ENCODE data around the gene TERF2IP. TPM values are rescaled to one million over a fixed set of nuclear protein-coding genes. Genes with fewer than 3 reads are reported as not detected.

The TERF2IP gene
- total and polyA plus RNA-seq, 2 of the 13 experiments (the other 11 are each of a cell fraction or from before 2014, with no cell fraction given): 26.4 to 50.2 TPM

DNA sequence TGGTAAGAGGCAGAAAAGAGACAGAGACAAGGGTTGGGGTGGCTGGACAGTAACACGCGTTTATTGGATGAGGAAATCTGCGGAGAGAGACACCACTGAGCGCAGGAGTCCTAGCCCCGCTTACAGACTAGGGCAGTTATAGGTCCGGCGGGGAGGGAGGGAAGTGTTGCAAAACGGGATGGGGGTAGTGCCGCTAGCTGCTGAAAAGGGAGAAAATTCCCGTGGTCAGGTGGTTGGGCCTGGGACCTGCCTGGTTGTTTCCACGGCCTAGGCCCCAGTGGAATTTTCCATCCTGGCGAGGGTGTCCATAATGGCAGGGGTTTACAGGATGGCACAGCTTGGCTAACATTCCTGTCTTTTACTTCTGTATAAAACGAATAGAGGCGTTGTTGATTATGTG is 34.7 kb downstream of the TERF2IP start (continued):
- TF ChIP-seq ZNF740 (CRISPR knock-in tag; IDR thresholded peaks at IDR 0.05): no peak
- no peak for TF ChIP-seq SKI (IDR thresholded peaks at IDR 0.05; ENCODE audit: partially characterized antibody)
- TF ChIP-seq ZNF619 (CRISPR knock-in tag; IDR thresholded peaks at IDR 0.05): no peak
- no peak for TF ChIP-seq ZKSCAN8 (CRISPR knock-in tag; IDR thresholded peaks at IDR 0.05; ENCODE audit: borderline replicate concordance)
- no peak for TF ChIP-seq ZNF773 (CRISPR knock-in tag; IDR thresholded peaks at IDR 0.05; ENCODE audit: borderline replicate concordance)
- no peak for TF ChIP-seq DPF2 (CRISPR knock-in tag; IDR thresholded peaks at IDR 0.05; ENCODE audit: borderline replicate concordance, low read depth)
- TF ChIP-seq ZNF260 (CRISPR knock-in tag; IDR thresholded peaks at IDR 0.05; ENCODE audit: borderline replicate concordance, low read depth): no peak
- no peak for TF ChIP-seq ZNF20 (CRISPR knock-in tag; IDR thresholded peaks at IDR 0.05)
- TF ChIP-seq RAD51 (IDR thresholded peaks at IDR 0.05; ENCODE audit: borderline replicate concordance): no peak
- no peak for TF ChIP-seq ZNF501 (CRISPR knock-in tag; IDR thresholded peaks at IDR 0.05)
- TF ChIP-seq SIN3B (IDR thresholded peaks at IDR 0.05; ENCODE audit: low read length): no peak
- TF ChIP-seq HOXA7 (CRISPR knock-in tag; IDR thresholded peaks at IDR 0.05): no peak
- TF ChIP-seq SALL1 (CRISPR knock-in tag; IDR thresholded peaks at IDR 0.05): peak; percentile 22; the same call in 1 of the 2 replicates
- no peak for TF ChIP-seq MTF1 (CRISPR knock-in tag; IDR thresholded peaks at IDR 0.05)
- no peak for TF ChIP-seq CHD2 (IDR thresholded peaks at IDR 0.05; ENCODE audit: low read depth, low read length)
- TF ChIP-seq, protein P1, sequence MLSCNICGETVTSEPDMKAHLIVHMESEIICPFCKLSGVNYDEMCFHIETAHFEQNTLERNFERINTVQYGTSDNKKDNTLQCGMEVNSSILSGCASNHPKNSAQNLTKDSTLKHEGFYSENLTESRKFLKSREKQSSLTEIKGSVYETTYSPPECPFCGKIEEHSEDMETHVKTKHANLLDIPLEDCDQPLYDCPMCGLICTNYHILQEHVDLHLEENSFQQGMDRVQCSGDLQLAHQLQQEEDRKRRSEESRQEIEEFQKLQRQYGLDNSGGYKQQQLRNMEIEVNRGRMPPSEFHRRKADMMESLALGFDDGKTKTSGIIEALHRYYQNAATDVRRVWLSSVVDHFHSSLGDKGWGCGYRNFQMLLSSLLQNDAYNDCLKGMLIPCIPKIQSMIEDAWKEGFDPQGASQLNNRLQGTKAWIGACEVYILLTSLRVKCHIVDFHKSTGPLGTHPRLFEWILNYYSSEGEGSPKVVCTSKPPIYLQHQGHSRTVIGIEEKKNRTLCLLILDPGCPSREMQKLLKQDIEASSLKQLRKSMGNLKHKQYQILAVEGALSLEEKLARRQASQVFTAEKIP (CRISPR knock-in tag; IDR thresholded peaks at IDR 0.05; ENCODE audit: borderline replicate concordance): no peak
- TF ChIP-seq ZNF530 (CRISPR knock-in tag; IDR thresholded peaks at IDR 0.05; ENCODE audit: low read depth): no peak
- no peak for TF ChIP-seq AGO2 (optimal IDR thresholded peaks at IDR 0.05; ENCODE audit: low read depth, low read length)
- TF ChIP-seq NR3C1 (CRISPR knock-in tag; IDR thresholded peaks at IDR 0.05): no peak
- TF ChIP-seq TGIF2 (CRISPR knock-in tag; IDR thresholded peaks at IDR 0.05): no peak
- no peak for TF ChIP-seq ZNF747 (CRISPR knock-in tag; IDR thresholded peaks at IDR 0.05; ENCODE audit: borderline replicate concordance)
- no peak for TF ChIP-seq NPAS2 (CRISPR knock-in tag; IDR thresholded peaks at IDR 0.05; ENCODE audit: borderline replicate concordance)
- no peak for TF ChIP-seq STAG1 (CRISPR knock-in tag; IDR thresholded peaks at IDR 0.05)
- TF ChIP-seq, protein P2, sequence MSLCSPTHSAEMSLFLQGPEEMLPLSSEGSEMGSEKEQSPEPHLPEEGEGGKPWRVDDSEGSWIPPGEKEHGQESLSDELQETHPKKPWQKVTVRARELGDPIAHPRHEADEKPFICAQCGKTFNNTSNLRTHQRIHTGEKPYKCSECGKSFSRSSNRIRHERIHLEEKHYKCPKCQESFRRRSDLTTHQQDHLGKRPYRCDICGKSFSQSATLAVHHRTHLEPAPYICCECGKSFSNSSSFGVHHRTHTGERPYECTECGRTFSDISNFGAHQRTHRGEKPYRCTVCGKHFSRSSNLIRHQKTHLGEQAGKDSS (CRISPR knock-in tag; IDR thresholded peaks at IDR 0.05; ENCODE audit: borderline replicate concordance, low read depth): no peak
- TF ChIP-seq SOX6 (IDR thresholded peaks at IDR 0.05): no peak
- no peak for TF ChIP-seq SOX6 (CRISPR knock-in tag; IDR thresholded peaks at IDR 0.05)
- TF ChIP-seq ZNF563 (CRISPR knock-in tag; IDR thresholded peaks at IDR 0.05): no peak
- TF ChIP-seq CEBPB (IDR thresholded peaks at IDR 0.05; ENCODE audit: borderline replicate concordance, low read depth, low read length): peak; percentile 53; the same call in 1 of the 2 replicates
- no peak for TF ChIP-seq ZIK1 (CRISPR knock-in tag; IDR thresholded peaks at IDR 0.05; ENCODE audit: borderline replicate concordance, low read depth)
- TF ChIP-seq ZNF562 (CRISPR knock-in tag; IDR thresholded peaks at IDR 0.05; ENCODE audit: borderline replicate concordance): no peak
- TF ChIP-seq ZNF335 (CRISPR knock-in tag; IDR thresholded peaks at IDR 0.05): no peak
- TF ChIP-seq ETV5 (CRISPR knock-in tag; IDR thresholded peaks at IDR 0.05; ENCODE audit: borderline replicate concordance): no peak
- no peak for TF ChIP-seq ZNF543 (CRISPR knock-in tag; IDR thresholded peaks at IDR 0.05)

Measured in HepG2 (cell line).